GM18505 (cell line): ENCODE measurements around the gene HERPUD1.
A peak's percentile ranks its signal among the peaks of the same experiment; 100 is the strongest.

Experiments used
- ATAC-seq: cut with Tn5 transposase; IDR thresholded peaks from one replicate; pipeline ENCODE4 v1.9.1; 2021; ENCODE audit not compliant: unreplicated experiment
- POLR2A ChIP-seq: IDR thresholded peaks from 4 replicates; pipeline ENCODE4 v1.6.1; 2011; ENCODE audit warnings: borderline replicate concordance; ENCODE audit not compliant: insufficient read depth, insufficient read length; ENCODE audit errors: extremely low read depth

HERPUD1 gene

DNA sequence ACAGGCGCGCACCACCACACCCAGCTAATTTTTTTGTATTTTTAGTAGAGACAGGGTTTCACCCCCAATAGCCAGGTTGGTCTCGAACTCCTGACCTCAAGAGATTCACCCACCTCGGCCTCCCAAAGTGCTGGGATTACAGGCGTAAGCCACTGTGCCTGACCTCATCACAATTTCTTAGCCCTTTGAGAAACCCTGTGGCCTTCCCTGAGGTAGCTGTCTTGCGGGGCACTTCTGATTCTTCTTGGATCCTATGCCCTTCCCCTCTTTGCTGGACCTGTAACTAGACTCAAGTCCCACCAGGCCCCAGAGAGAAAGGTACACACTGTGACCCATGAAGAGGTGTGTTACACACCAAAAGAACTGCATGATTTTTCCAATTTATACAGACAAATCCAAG lies 16.3 kb downstream of the HERPUD1 start:
- ATAC-seq = no peak
- TF ChIP-seq POLR2A = no peak

- no peak for ATAC-seq
Observed at GRCh38 chr16:56950051-56950450, 18.1 kb downstream of the HERPUD1 start.

GRCh38 chr16:56950455-56950854 lies 18.5 kb downstream of the HERPUD1 start:
- ATAC-seq = no peak

More at GRCh38 chr16:56950051-56950450, 18.1 kb downstream of the HERPUD1 start:
- TF ChIP-seq POLR2A = no peak

GRCh38 chr16:56950881-56951771 lies 19.2 kb downstream of the HERPUD1 start:
- TF ChIP-seq POLR2A = no peak
- ATAC-seq = peak; percentile 55

More at GRCh38 chr16:56950455-56950854, 18.5 kb downstream of the HERPUD1 start:
- no peak for TF ChIP-seq POLR2A

- no peak for ATAC-seq
- no peak for TF ChIP-seq POLR2A
Observed at GRCh38 chr16:56953006-56953405, 21.1 kb downstream of the HERPUD1 start.

DNA sequence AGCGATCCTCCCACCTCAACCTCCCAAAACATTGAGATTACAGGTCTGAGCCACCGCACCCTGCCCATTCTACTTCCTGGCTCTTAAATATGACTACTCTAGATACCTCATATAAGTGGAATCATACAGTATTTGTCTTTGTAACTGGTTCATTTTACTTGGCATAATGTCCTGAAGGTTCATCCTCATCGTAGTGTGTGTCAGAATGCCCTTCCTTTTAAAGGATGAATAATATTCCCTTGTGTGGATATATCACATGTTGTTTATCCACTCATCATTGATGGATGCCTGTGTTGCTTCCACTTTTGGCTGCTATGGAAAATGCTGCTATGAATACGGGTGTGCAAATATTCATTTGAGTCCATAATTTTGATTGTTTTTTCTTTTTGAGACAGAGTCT lies 24.1 kb downstream of the HERPUD1 start:
- ATAC-seq = no peak
- no peak for TF ChIP-seq POLR2A

- ATAC-seq = no peak
- no peak for TF ChIP-seq POLR2A
Observed at GRCh38 chr16:56956756-56957155, 24.8 kb downstream of the HERPUD1 start.

DNA sequence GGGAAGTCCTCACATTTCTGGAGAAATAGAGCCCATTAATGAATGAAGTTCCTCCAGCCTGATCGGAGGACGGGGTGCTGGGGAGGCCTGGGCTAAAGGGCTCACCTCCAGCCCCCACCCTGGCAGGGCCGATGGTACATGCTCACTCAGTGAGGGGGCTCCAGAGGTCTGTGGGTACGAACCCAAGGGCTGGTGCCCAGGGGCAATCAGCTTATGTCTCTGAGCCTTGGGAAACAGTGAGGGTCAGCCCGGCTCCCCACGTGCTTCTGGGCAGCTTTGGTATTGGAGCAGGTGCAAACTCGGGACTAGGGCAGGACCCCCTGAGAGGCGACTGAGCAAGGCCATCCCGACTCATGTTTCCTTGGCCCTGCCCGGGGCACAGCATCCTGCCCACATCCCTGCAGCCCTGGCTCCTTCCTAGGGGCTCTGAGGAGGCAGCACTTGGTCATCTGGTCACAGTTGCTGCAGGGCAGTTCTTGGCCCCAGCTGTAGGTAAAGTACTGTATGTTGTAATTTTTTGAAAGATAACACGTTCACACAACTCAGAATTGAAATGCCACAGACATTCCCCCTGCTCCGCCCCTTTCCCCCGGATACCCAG lies 28.8 kb downstream of the HERPUD1 start:
- no peak for TF ChIP-seq POLR2A
- no peak for ATAC-seq

DNA sequence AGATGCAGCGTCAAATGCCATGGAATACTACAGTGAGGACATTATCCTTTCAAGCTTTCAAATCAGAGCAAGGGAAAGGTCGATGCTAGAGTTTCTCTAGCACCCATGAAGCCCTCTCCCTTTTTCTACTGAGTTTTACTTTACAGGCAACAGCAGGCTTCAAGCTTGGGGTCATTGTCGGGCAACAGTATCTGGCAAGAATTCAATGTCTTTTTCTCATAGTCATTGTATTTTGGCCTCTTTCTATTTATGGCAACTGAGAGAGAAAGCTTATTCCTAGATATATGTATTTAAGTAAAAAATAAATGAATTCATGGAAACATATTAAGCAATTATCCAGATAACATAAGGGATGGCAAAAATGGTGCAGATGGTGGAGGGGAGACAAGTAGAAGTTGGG lies 29.4 kb downstream of the HERPUD1 start:
- no peak for TF ChIP-seq POLR2A
- no peak for ATAC-seq

- TF ChIP-seq POLR2A = no peak
- ATAC-seq = no peak
Observed at GRCh38 chr16:56961851-56962281, 29.9 kb downstream of the HERPUD1 start, which contains the start of gene CETP. TSS of gene CETP (plus strand) at chr16:56961950. CDS start at chr16:56961980, 30 bp downstream.

- ATAC-seq = peak; percentile 69
- TF ChIP-seq POLR2A = no peak
Observed at GRCh38 chr16:56964243-56965148, 32.6 kb downstream of the HERPUD1 start.

GRCh38 chr16:56965149-56966092 lies 33.5 kb downstream of the HERPUD1 start:
- TF ChIP-seq POLR2A = no peak
- ATAC-seq = no peak
